H1 (cell line): ENCODE data around the gene MYO1D.

ENCODE experiments used
- CHD2 ChIP-seq: IDR thresholded peaks from 2 replicates; pipeline ENCODE4 v1.6.1; 2012; ENCODE audit warnings: low read length, improper control_type of control experiment
- CTCF ChIP-seq, 3 experiments: IDR thresholded peaks; 1 replicate in 2 of 3; 2 replicates in 1 of 3; pipeline versions ENCODE4 v1.5.1 to v1.6.1; 2011; ENCODE audit warnings: low read length in 3 of 3, mild to moderate bottlenecking in 3 of 3, inconsistent platforms in 2 of 3, low read depth in 1 of 3, moderate library complexity in 1 of 3; ENCODE audit not compliant: insufficient read depth in 1 of 3; ENCODE audit errors: control extremely low read depth in 1 of 3
- EZH2 ChIP-seq: fragments of 200-600 bp; sonication (generic); IDR thresholded peaks from 2 replicates; pipeline ENCODE4 v1.7.1; 2012; ENCODE audit warnings: low read depth, mild to moderate bottlenecking, moderate library complexity, low read length, inconsistent platforms; ENCODE audit not compliant: severe bottlenecking
- FOSL1 ChIP-seq: IDR thresholded peaks from 2 replicates; pipeline ENCODE4 v1.6.1; 2011; ENCODE audit warnings: mild to moderate bottlenecking, low read depth, low read length, moderate library complexity; ENCODE audit not compliant: insufficient read depth
- HDAC2 ChIP-seq, 2 experiments: fragments of 300-600 bp in 1 of 2; sonication (generic) in 1 of 2; IDR thresholded peaks; 2 replicates each; pipeline ENCODE4 v1.6.1; 2011 to 2012; ENCODE audit warnings: low read depth in 2 of 2, low read length in 2 of 2, mild to moderate bottlenecking in 2 of 2, moderate library complexity in 2 of 2, borderline replicate concordance in 1 of 2, inconsistent platforms in 1 of 2
- POLR2AphosphoS5 ChIP-seq: IDR thresholded peaks from 2 replicates; pipeline ENCODE4 v1.6.1; 2011; ENCODE audit warnings: low read depth, low read length
- SP1 ChIP-seq: IDR thresholded peaks from 2 replicates; pipeline ENCODE4 v1.6.1; 2011; ENCODE audit warnings: low read depth, low read length
- SRF ChIP-seq: IDR thresholded peaks from 2 replicates; pipeline ENCODE4 v1.6.1; 2011; ENCODE audit warnings: mild to moderate bottlenecking, low read depth, low read length, moderate library complexity
- TAF1 ChIP-seq: IDR thresholded peaks from 2 replicates; pipeline ENCODE4 v1.6.1; 2011; ENCODE audit warnings: mild to moderate bottlenecking, low read depth, low read length
- TCF12 ChIP-seq: IDR thresholded peaks from 2 replicates; pipeline ENCODE4 v1.6.1; 2011; ENCODE audit warnings: low read depth, mild to moderate bottlenecking, low read length
- TEAD4 ChIP-seq: IDR thresholded peaks from 2 replicates; pipeline ENCODE4 v1.6.1; 2012; ENCODE audit warnings: low read depth, low read length, inconsistent platforms, mixed read lengths
- YY1 ChIP-seq: IDR thresholded peaks from 2 replicates; pipeline ENCODE4 v1.6.1; 2011; ENCODE audit warnings: low read depth, mild to moderate bottlenecking, low read length

- TF ChIP-seq YY1 (no peak), HDAC2 (IDR thresholded peaks at IDR 0.05; ENCODE audit: borderline replicate concordance in 1 of 2, low read depth in 2 of 2, low read length in 2 of 2) (no peak), SP1 (no peak), CTCF (IDR thresholded peaks at IDR 0.05; ENCODE audit: control extremely low read depth in 1 of 3, insufficient read depth in 1 of 3, low read depth in 1 of 3, low read length in 3 of 3) (no peak), TCF12 (no peak), TAF1 (no peak), CHD2 (no peak), POLR2AphosphoS5 (no peak), TEAD4 (no peak), SRF (no peak), FOSL1 (no peak), EZH2 (no peak)
Measured at GRCh38 chr17:32835291-32835761, 41.6 kb downstream of the MYO1D start.
